IPS DF 6.9 (cell line): Measurements from ENCODE around the gene CFHR2.
"Not testable (repeated sequence)": the region's sequence is repeated elsewhere in the genome, so short reads cannot be mapped to it uniquely, and the experiment has no call there.

Experiments
- DNase-seq: peaks from one replicate; pipeline ENCODE4 v3.0.0-alpha.2; 2013; ENCODE audit warnings: low read depth, low spot score
- H3K27ac ChIP-seq: one replicate; pipeline ENCODE4 v1.5.1; 2013; ENCODE audit warnings: low read length, control low read depth
- H3K27me3 ChIP-seq: 2 replicates; pipeline ENCODE4 v1.6.1; 2013; ENCODE audit warnings: mild to moderate bottlenecking, low read length; ENCODE audit not compliant: control insufficient read depth, insufficient read depth
- H3K36me3 ChIP-seq: 2 replicates; pipeline ENCODE4 v1.6.1; 2013; ENCODE audit warnings: low read length; ENCODE audit not compliant: control insufficient read depth, insufficient read depth
- H3K4me1 ChIP-seq: 2 replicates; pipeline ENCODE4 v1.6.1; 2013; ENCODE audit warnings: low read length; ENCODE audit not compliant: control insufficient read depth, insufficient read depth
- H3K4me3 ChIP-seq: 2 replicates; pipeline ENCODE4 v1.5.1; 2013; ENCODE audit warnings: mild to moderate bottlenecking, low read length
- H3K9me3 ChIP-seq: 2 replicates; pipeline ENCODE4 v1.6.1; 2013; ENCODE audit warnings: low read length, inconsistent platforms; ENCODE audit not compliant: control insufficient read depth, insufficient read depth
- WGBS: extraction: QIAGEN DNeasy Blood & Tissue Kit; methylation state at CpG from one replicate; pipeline ENCODE4 v1.1.7; 2013; ENCODE audit warnings: mixed read lengths, missing lambda C conversion rate; ENCODE audit not compliant: insufficient read length, insufficient coverage; 5-methylcytosine and 5-hydroxymethylcytosine counted together

Gene CFHR2

GRCh38 chr1:196951711-196952394 is 8.3 kb downstream of the CFHR2 start:
- no peaks in the 10 kb centered on the region for H3K36me3 ChIP-seq
- H3K4me3 ChIP-seq, result no peak overlapping the region
- H3K27ac ChIP-seq, result no peak overlapping the region
- no peaks in the 10 kb centered on the region for H3K9me3 ChIP-seq
- H3K27me3 ChIP-seq, result no peaks in the 10 kb centered on the region
- H3K4me1 ChIP-seq, result no peaks in the 10 kb centered on the region
- no CpG with 5 or more reads among the region's 2 CpGs for WGBS
- no peak for DNase-seq

- WGBS, result no CpG with 5 or more reads among the region's 2 CpGs
- Histone ChIP-seq H3K36me3 (no peaks in the 10 kb centered on the region), H3K9me3 (no peaks in the 10 kb centered on the region), H3K27ac (no peak overlapping the region), H3K27me3 (no peaks in the 10 kb centered on the region), H3K4me1 (no peaks in the 10 kb centered on the region), H3K4me3 (no peak overlapping the region)
- no peak for DNase-seq
These were observed 11.2 kb downstream of the CFHR2 start for GRCh38 chr1:196954778-196955177.

DNA sequence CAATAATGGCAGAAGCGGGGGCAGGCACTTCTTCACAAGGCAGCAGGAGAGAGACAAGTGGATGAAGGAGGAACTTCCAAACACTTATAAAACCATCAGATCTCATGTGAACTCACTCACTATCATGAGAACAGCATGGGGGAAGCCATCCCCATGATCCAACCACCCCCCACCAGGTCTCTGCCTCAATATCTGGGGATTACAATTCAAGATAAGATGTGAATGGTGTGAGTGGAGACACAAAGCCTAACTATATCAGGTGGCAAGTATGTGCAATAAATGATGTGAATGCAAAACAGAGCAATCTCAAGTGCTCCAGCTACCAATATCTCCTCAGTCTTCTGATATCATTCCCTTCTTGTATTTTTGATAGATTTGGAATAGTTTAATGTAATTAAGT is 12.4 kb downstream of the CFHR2 start:
- no peaks in the 10 kb centered on the region for H3K36me3 ChIP-seq
- H3K4me1 ChIP-seq, result no peaks in the 10 kb centered on the region
- H3K27me3 ChIP-seq, result no peaks in the 10 kb centered on the region
- no peak overlapping the region for H3K4me3 ChIP-seq
- DNase-seq, result no peak
- H3K9me3 ChIP-seq, result no peaks in the 10 kb centered on the region
- WGBS, result no CpG with 5 or more reads among the region's 1 CpG
- H3K27ac ChIP-seq, result no peak overlapping the region

GRCh38 chr1:196960854-196961253 is 17.3 kb downstream of the CFHR2 start:
- no peaks in the 10 kb centered on the region for H3K4me1 ChIP-seq
- H3K4me3 ChIP-seq, result no peak overlapping the region
- H3K27ac ChIP-seq, result no peak overlapping the region
- H3K9me3 ChIP-seq, result no peaks in the 10 kb centered on the region
- H3K36me3 ChIP-seq, result no peaks in the 10 kb centered on the region
- no peaks in the 10 kb centered on the region for H3K27me3 ChIP-seq
- WGBS, result no CpG with 5 or more reads among the region's 3 CpGs
- no peak for DNase-seq

GRCh38 chr1:196970182-196970581 is 26.6 kb downstream of the CFHR2 start:
- Histone ChIP-seq H3K4me1 (no peaks in the 10 kb centered on the region), H3K36me3 (no peaks in the 10 kb centered on the region), H3K4me3 (no peak overlapping the region), H3K27ac (no peak overlapping the region), H3K9me3 (no peaks in the 10 kb centered on the region), H3K27me3 (no peaks in the 10 kb centered on the region)
- WGBS, result no CpG with 5 or more reads among the region's 1 CpG
- no peak for DNase-seq

DNA sequence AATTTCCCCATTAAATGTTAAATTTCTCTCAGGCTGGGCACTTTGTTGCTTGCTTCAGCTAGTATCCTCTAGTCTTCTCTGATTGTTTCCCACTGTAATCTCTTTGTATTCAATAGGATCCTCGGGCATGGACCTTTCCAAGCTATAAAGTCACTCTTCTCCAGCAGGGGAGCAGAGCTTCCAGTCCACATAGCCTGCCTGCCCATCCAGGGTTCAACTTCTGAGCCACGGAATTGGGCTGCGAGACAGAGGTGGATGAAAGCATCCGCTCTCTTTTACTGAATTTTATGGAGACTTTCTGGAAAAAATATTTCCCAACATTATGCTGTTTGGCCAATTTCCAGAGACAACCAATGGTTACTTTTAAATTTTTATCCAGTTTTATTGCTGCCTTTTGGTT is 32.7 kb downstream of the CFHR2 start:
- DNase-seq, result no peak
- Histone ChIP-seq H3K27me3 (no peaks in the 10 kb centered on the region), H3K27ac (no peak overlapping the region), H3K4me3 (no peak overlapping the region), H3K4me1 (no peaks in the 10 kb centered on the region), H3K36me3 (no peaks in the 10 kb centered on the region), H3K9me3 (no peaks in the 10 kb centered on the region)
- no CpG with 5 or more reads among the region's 4 CpGs for WGBS

GRCh38 chr1:196977278-196977677 is 33.7 kb downstream of the CFHR2 start, which contains the start of gene CFHR5:
TSS of gene CFHR5 (plus strand) at chr1:196977556. CDS start at chr1:196977665, 109 bp downstream.
- Histone ChIP-seq H3K4me1 (no peaks in the 10 kb centered on the region), H3K27ac (no peak within 1 kb of the TSS), H3K27me3 (no peaks in the 10 kb centered on the region), H3K4me3 (no peak within 1 kb of the TSS), H3K9me3 (no peaks in the 10 kb centered on the region), H3K36me3 (no peaks in the 10 kb centered on the region)
- no peak for DNase-seq
- no CpG with 5 or more reads among the region's 5 CpGs for WGBS

DNA sequence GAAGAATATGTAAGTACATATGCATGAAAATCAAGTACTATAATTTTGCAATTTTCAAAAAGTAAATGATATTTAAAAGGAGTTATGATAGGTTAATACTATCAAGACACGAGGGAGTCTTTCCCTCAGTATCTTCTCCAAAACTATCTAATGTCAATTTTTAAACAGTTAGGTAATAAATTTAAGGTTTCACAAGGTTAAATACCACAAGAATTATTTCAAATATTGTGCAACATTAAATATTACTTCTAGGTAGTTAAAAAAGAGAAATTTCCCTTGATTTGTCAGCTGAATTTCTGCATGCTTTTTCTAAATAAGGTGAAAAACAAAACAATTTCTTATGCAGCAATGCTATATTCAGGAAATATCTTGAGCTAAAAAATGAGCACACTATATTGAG is 37.3 kb downstream of the CFHR2 start:
- Histone ChIP-seq H3K36me3 (no peaks in the 10 kb centered on the region), H3K4me3 (no peak overlapping the region), H3K4me1 (no peaks in the 10 kb centered on the region), H3K27me3 (no peaks in the 10 kb centered on the region), H3K9me3 (no peaks in the 10 kb centered on the region), H3K27ac (no peak overlapping the region)
- no peak for DNase-seq
- WGBS, result no CpG with 5 or more reads among the region's 1 CpG

DNA sequence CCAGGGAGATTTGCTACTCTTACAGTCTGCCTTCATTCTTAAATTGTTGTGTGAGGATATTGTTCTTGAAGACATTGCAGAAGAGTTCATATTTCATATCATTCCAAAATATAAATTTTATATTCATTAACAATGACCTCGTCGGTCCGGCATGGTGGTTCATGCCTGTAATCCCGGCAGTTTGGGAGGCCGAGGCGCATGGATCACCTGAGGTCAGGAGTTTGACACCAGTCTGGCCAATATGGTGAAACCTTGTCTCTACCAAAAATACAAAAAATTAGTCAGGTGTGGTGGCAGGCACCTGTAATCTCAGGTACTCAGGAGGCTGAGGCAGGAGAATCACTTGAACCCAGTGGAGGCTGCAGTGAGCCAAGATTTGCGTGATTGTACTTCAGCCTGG is 38.7 kb downstream of the CFHR2 start:
- H3K4me1 ChIP-seq, H3K4me3 ChIP-seq, DNase-seq, H3K36me3 ChIP-seq, H3K27ac ChIP-seq, H3K9me3 ChIP-seq, H3K27me3 ChIP-seq: not testable (repeated sequence)
- WGBS, result no CpG with 5 or more reads among the region's 7 CpGs

GRCh38 chr1:196991919-196992651 is 48.5 kb downstream of the CFHR2 start:
- H3K36me3 ChIP-seq, result not testable (repeated sequence)

GRCh38 chr1:196993916-196994315 is 50.4 kb downstream of the CFHR2 start:
- Histone ChIP-seq H3K27ac (no peak overlapping the region), H3K9me3 (no peaks in the 10 kb centered on the region), H3K27me3 (no peaks in the 10 kb centered on the region), H3K4me1 (peaks cover 4% of the 10 kb centered on the region; the same call in 1 of the 2 replicates), H3K36me3 (no peaks in the 10 kb centered on the region), H3K4me3 (no peak overlapping the region)
- DNase-seq, result no peak
- WGBS, result no CpG with 5 or more reads among the region's 2 CpGs

More at GRCh38 chr1:196991919-196992651, 48.5 kb downstream of the CFHR2 start:
- not testable (repeated sequence) for H3K4me1 ChIP-seq, H3K4me3 ChIP-seq, H3K27ac ChIP-seq, H3K27me3 ChIP-seq, H3K9me3 ChIP-seq
- peak; percentile 43 for DNase-seq
- WGBS, result no CpG with 5 or more reads among the region's 11 CpGs
